Measurements from ENCODE around the gene TTC1.
A peak's percentile ranks its signal among the peaks of the same experiment; 100 is the strongest.
"Not testable (repeated sequence)": the region's sequence is repeated elsewhere in the genome, so short reads cannot be mapped to it uniquely, and the experiment has no call there.

Gene TTC1

DNA sequence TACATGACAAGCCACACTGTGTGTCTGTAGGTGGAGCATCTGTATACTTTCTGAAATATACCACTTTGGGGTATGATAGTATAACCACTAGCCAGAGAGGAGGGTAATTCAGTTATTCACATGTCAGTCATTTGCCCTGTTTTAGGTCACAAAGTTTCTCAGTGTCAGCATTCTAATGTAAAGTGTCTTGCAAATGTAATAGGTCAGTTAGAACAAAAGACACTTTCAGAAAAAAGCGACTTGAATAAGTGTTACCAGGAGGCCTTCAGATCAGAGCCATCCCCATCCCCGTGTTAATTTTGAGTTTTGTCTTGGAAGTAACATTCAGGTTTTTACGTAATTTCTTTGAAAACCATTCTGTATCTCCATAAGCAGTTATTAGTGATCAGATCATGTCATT, 33.7 kb downstream of the TTC1 start:
- DNase-seq (ENCODE audit: low spot score) = no peak

DNA sequence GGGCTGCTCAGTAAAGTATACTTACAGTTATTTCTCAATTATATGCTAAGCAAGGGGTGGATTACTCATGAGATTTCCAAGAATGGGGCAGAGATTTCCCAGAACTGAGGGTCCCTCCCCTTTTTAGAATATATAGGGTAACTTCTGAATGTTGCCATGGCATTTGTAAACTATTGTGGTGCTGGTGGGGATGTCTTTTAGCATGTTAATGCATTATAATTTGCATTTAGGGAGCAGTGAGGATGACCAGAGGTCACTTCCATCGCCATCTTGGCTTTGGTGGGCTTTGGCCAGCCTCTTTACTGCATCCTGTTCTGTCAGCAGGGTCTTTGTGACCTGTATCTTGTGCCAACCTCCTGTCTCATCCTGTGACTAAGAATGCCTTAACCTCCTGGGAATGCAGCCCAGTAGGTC, 35.5 kb downstream of the TTC1 start:
- DNase-seq (ENCODE audit: low spot score) = no peak

DNA sequence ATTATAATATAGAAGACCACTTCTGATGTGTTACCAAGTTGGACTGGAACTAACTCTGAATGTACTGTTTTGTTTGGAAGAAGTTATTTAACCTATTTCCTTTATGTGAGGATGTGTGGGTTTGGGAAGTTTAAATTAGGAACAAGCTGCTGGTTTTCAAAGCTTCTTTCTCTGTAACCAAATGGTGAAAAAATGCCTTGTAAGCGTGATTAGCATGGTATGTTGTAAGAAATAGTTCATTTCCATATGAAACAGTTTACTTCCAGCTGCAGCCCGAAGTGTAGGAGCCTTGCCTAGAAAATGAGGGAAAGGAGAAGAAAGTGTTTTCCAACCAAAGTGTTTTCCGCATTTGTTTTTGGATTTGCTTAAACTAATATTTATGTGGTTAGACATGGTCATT, 36.0 kb downstream of the TTC1 start:
- DNase-seq (ENCODE audit: low spot score) = no peak

DNA sequence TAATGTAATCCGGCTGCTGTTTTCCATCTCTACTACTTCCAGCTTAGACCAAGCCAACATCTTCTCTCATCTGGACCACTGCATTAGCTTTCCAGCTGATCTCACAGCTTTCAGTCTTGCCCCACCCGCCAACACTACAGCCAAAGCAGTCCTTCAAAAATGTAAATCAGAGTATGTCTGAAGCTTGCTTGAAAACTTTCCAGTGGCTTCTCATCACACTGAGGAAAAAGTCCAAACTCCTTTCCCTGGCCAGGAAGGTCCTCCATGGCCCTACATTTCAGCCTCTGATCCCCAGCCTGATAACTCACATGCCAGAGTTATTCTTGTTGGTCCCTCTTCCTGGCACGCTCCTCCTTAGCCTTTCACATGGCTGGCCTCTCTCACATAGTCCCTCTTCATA, 38.5 kb downstream of the TTC1 start:
- DNase-seq (ENCODE audit: low spot score) = no peak

DNA sequence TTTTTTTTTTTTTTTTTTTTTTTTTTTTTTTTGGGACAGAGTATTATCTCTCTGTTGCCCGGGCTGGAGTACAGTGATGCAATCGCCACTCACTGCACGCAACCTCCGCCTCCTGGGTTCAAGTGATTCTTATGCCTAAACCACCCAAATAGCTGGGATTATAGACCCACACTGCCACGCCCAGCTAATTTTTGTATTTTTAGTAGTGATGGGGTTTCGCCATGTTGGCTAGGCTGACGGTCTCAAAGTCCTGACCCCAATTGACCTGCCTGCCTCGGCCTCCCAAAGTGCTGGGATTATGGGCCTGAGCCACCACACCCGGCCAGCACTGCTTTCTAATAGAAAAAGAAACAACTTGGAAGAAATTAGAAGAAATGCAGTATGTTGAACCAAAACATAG, 39.2 kb downstream of the TTC1 start:
- no peak for DNase-seq (ENCODE audit: low spot score)

DNA sequence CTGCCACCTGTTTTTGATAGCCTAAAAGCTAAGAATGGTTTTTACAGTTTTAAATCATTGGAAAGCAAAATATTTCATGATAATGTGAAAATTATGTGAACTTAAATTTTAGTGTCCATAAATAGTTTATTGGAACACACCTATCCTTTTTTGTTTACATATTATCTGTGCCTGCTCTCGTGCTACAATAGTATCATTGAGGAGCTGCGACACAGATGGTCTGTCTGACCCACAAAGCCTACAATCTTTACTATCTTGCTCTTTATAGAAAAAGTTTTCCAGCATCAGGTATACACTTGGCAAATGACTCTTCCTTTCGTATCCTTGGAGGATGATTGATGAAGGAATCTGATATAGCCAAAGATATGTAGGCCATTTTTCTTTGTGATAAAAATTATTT, 40.2 kb downstream of the TTC1 start:
- DNase-seq (ENCODE audit: low spot score) = no peak

DNA sequence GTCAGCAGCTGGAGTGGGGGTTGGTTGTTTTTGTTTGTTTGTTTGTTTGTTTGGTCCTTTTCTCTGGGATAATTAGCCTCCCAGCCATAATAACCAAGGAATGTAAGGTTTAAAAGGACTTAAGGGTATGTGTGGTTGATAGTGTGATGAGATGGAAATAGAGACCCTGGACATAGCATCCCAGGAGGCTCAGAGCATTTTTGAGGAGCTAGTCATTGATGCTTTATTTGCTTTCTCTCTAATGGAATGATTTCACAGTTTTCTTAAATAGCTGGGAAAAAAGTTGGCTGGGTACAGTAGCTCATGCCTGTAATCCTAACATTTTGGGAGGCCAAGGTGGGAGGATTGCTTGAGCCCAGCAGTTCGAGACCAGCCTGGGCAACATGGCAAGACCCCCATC, 45.1 kb downstream of the TTC1 start:
- DNase-seq (ENCODE audit: low spot score) = peak; percentile 34

DNA sequence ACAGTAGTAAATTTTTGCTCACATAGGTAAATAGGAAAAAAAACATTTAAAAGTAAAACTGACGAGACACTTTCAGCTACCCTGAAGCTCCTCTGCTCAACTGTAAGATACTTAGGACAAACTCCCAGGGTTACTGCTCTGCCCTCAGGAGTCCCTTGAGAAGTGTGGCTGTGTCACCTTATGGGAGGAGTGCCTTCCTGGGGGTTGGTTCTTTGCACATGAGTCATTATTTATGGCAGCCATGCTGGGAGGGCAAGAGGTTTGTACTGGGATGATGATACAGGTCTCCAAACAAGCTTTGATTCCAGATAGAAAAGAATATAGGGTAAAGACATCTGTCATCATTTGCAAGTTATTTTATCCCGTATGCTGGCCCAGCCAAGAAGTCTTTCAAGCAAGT, 45.9 kb downstream of the TTC1 start:
- peak; percentile 67 for DNase-seq (ENCODE audit: low spot score)

DNA sequence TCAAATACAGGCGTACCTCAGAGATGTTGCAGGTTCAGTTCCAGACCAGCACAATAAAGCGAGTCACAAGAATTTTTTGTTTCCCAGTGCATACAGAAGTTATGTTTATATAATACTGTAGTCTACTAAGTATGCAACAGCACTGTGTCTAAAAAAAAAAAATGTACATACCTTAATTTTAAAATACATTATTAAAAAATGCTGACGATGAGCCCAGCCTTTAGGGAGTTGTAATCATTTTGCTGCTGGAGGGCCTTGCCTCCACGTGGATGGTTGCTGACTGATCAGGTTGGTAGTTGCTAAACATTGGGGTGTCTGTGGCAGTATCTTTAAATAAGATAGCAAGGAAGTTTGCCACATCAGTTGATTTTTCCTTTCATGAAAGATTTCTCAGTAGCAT, 48.3 kb downstream of the TTC1 start:
- DNase-seq (ENCODE audit: low spot score) = no peak

DNA sequence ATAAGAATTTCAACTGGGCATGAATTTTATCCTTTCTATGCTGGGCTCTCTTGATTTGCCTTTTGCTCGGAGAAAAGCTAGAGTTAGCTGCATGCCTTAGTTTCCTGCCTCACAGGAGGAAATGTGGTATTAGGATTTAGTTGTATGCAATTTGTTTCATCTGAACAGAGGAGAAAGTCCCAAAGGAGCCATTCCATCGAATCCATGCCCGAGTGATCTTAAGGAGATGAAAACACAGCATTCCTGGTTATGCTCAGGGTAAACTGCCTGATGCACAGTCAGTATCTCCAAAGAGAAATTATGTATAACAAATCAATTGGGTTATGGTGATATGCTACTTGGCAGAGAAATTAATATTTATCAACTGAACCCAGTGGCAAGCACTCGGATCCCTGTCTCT, 51.1 kb downstream of the TTC1 start:
- DNase-seq (ENCODE audit: low spot score) = no peak

DNA sequence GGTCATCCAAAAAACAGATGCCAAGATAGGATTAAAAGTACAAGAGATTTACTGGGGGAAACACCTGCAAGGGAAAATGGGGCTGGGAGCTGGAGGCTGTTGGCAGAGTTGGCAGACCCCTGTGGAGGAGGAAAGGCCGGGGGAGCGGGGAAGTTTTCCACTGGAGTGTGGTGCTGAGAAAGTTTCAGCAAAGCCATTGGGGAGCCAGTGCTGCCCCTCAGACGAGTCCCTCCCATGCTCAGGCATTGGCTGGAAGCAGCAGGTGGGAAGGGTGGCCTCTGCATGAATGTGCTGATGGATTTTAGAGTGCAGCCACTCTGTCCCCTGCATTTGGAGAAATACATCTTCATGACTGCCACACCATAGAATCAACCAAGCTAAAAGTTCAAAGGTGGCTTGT, 52.8 kb downstream of the TTC1 start:
- DNase-seq (ENCODE audit: low spot score) = no peak

DNA sequence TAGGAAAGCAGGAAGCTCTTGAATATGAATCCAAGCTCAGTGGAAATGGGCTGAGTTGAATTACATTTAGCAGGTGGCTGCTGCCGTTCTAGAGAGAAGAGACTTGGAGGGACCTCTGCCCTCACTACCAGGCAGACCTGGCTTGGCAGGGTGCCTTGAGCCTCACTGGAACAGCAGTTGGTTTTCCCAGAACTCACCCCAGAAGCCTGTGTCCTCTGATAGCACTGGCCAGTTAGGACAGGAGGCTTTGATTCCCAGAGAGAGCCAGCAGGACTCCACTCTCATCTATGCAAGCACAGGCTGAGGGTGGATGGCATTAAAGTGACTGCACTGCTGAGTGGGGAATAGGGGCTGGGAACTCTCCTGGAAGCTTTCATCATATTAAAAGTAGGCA, 55.5 kb downstream of the TTC1 start:
- DNase-seq (ENCODE audit: low spot score) = no peak

DNA sequence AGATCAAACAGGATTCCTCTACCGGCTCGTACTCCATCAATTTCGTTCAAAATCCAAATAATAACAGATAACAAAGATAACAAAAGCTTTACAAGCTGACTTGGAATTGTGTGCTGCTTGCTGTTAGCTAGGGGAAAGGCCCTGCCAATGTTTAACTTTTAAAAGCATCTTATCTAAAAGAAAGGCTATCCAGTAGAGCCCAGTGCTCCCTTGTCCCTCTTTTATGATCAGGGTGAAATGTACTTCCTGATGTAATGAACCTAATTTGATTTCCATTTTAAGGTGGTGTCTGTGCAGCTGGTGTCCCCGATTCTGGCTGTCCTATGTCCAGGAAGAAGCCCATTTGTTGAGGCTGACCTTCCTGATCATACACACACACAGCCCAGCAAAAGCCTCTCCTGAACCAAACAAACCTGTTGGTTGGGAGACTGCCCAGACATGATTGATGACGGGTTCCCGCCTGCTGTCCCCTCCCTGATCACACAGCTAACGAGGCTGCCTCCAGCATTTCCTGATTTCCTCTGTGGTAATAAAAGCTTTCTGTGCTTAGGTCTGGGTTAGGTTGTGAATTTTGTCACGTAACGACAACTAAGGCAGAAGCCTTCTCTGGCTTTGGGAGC, 56.2 kb downstream of the TTC1 start:
- DNase-seq (ENCODE audit: low spot score) = no peak

DNA sequence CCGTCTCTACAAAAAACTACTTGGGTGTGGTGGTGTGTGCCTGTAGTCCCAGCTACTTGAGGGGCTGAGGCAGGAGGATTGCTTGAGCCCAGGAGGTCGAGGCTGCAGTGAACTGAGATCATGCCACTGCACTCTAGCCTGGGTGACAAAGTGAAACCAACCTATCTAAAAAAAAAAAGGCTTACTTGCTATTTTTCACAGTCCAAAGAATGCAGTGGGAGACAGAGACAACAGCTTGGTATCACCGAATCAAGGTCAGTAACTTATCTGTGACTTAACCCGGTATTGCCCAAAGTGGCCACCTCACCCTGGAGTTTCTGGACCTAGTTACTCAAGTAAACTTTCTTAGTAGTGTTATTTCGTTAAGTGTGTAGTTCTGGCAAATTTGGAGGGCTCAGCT, 60.2 kb downstream of the TTC1 start:
- not testable (repeated sequence) for DNase-seq (ENCODE audit: low spot score)

DNA sequence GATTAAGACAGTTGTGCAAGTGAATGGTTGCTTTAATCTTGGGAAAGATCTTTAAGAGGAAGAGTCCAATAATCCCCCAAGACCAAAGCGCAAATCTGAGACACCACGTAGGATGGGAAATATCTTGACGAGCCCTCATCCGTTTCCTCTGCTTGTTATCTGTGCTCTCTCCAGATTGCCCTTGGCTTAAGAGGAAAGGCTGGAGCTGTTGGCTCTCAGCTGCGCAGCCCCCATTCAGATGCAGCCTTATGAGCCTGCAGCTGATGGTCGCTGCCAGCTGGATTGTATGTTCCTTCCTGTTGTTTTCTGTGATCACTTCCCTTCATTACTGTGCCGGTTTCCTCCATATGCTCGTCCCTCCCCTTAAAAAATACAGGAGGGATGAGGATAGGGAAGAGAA, 62.6 kb downstream of the TTC1 start:
- DNase-seq (ENCODE audit: low spot score) = no peak

DNA sequence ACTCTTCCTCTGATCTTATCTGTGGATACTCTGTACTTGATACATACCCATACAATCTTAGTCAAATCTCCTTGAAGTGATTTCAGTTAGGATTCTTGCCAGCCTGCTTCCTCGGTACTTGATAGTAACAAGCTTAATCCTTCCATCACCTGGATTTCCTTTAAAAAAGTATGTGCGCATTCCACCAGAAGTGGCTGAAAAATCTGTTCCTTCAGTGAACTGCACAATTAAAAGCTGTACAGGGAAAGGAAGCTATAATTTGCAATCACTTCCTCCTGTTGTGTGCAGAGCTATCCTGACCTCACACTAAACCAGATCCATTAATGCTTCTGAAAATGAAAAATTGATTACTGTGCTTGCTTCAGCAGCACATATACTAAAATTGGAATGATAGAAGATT, 63.0 kb downstream of the TTC1 start:
- DNase-seq (ENCODE audit: low spot score) = no peak

DNA sequence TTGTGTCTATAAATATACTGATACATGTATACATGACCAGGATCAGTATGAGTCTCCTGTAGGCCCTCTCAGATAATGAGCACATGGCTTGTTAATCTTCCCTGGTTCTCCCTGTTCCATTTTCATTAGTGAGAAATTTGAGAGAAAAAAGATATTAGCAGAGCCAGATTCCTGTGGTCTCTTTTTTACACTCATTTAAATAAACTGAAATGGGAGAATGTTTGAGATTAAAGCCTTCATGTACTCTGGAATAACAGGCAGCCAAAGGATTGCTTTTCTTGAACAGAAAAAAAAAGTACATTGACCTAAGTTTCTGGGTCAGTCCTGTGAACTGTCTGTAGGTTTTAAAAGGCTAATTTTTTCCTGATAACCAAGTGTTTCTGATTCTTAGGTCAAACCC, 66.1 kb downstream of the TTC1 start:
- no peak for DNase-seq (ENCODE audit: low spot score)

DNA sequence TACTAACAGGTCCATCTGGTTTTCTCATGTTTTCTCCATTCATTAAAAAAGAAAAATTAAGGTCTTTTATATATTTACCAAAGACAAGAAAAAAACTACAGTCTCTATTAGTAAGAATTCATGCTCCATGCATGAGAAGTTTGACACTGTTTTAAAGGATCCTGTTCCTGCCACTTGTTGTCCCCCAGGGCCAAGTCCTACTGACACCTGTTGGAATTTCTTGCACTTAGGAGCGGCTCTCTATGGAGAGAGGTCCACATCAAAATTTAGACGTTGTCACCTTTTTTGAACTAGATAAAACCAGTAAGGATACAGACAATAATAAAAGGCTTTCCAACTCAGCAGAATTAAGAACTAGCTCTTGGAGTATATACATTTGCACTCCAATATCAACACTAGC, 68.1 kb downstream of the TTC1 start:
- no peak for DNase-seq (ENCODE audit: low spot score)

DNA sequence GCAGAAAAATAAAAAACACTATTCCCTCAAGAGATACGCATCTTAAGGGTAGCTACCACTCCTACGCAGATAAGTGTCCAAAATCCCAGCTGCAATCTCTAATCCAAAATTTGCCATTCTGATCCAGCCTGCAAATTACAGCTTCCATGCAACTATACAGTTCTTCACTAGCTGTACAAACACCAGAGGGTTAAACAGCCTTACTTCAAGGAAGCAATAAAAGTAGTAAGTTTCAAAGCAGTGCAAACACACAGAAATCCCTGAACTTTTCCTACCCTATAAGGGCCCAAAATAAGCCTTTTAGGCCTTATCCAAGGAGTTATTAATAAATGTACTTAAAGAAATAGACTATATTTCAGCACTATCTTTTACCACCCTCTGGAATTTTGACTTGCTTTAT, 70.8 kb downstream of the TTC1 start:
- DNase-seq (ENCODE audit: low spot score) = no peak

DNA sequence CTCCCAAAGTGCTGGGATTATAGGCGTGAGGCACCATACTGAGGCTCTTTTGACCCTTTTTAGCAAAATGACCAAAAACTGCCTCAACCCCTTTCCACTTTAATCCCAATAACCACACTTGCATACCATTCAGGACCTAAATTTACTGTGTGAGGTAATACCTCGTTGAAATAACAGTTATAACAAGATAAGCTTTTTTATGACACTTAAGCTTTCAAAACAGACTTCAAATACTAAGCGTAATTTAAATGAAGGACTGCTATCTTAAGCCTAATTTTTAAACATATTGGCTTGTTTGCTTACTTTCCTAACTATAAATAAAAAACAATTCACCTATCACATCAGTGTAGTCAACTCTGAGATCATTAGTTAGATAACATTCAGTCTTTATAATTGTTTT, 72.6 kb downstream of the TTC1 start:
- no peak for DNase-seq (ENCODE audit: low spot score)

DNA sequence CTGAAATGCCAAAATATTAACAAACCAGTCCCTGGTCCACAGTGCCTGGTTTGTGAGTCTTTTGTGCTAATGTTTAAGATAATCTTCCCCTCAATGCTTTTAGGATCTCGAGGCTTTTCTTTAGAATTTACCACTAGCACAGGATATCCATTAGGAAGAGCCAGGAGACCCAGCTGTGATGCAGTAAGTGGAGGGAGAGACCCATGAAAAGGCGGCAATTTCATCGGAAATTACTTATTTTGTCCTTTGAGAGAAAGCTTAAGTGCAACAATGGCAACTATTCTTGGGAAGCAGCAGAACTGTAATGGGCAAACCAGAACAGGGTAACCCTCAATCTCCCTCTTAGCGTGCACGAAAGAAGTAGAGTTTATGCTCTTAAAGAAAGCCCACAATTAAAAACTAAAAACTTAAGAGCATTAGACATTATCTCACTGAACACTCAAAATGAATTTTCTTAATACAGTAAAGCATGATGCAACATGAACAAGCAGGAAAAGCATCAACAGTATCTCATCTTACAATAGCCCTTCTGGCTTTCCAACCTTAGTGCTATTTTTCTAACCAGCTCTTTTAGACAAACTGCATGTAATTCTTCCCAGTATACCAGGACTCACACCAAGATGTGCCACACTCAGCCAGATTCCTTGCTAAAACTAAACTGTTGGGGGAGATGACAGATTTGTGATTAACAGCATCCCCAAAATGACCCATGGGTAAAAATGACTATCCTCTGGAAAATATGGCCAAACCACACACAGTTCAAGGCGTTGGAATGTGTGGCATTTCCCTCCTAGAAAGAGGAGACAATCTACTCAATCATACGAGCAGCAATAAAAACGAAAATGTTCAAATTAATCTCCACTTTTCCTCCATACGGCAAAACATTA, 73.9 kb downstream of the TTC1 start:
- peak; percentile 67 for DNase-seq (ENCODE audit: low spot score)

DNA sequence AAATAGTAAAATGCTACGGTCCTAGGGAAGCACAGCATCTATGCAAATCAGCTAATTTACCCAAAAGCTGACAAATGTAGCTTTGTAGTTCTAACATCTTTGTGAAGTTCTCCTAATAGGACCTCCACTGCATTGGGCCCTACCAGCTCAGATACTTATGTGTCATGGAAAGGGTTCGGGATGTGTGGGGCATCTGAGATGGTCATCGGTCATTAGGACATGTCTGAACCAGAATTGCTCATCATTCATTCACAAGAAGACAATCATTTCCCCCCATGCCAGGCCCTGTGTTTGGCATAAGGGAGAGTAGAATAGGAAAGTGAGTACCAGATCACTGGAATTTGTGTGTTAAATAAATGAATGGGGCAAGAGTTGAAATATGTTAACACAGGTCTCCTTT, 74.6 kb downstream of the TTC1 start:
- peak; percentile 29 for DNase-seq (ENCODE audit: low spot score)

DNA sequence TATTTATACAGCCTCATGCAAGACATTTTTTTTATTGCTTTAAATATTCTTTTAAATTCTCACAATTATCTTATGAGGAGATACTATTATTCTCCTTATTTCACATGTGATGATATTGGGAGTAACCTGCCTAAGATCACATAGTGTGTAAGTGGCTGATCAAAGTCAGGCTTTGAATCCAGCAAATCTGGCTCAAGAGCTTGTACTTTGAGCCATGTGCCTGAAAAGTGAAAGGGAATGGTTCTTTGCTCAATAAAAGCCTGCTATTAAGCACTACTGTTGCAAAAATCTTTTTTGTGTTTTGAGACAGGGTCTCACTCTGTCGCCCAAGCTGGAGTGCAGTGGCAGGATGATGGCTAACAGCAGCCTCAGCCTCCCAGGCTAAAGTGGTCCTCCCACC, 75.2 kb downstream of the TTC1 start:
- no peak for DNase-seq (ENCODE audit: low spot score)

DNA sequence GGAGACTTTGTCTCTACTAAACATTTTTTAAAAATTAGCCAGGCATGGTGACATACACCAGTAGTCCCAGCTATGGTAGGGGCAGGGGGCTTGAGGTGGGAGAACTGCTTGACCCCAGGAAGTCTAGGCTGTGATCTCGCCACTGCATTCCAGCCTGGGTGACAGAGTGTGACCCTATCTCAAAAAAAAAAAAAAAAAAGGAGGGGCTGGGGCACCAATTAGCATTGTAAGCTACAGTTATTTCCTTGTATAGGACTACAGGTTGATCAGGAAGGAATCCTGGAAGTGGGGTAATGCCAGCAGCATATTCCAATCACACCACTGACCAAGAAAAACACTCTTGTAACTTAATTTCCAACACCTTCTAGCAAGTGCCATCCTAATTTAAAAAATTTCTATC, 78.3 kb downstream of the TTC1 start:
- no peak for DNase-seq (ENCODE audit: low spot score)
